Gastroesophageal sphincter (tissue), 3 donors: ENCODE results near the gene STK32B.

ENCODE experiments used
- EP300 ChIP-seq: sonication (generic); formaldehyde crosslinking; IDR thresholded peaks from one replicate; pipeline ENCODE4 v1.6.1; 2017; ENCODE audit warnings: antibody characterized with exemption, mild to moderate bottlenecking
- POLR2A ChIP-seq, 2 donors: fragments of 450-650 bp; IDR thresholded peaks; one replicate each; pipeline ENCODE4 v1.6.1; 2017; ENCODE audit warnings: antibody characterized with exemption in 2 of 2, mild to moderate bottlenecking in 2 of 2, moderate library complexity in 1 of 2
- POLR2AphosphoS5 ChIP-seq: sonication (generic); formaldehyde crosslinking; IDR thresholded peaks from one replicate; pipeline ENCODE4 v1.6.1; 2017; ENCODE audit warnings: antibody characterized with exemption
- TF ChIP-seq, protein P1 (sequence below), 4 experiments: fragments of 200-600 bp in 2 of 4; fragments of 450-650 bp in 2 of 4; sonication (generic) in 1 of 4; IDR thresholded peaks; one replicate each; pipeline ENCODE4 v1.5.1; 2017 to 2019; ENCODE audit warnings: antibody characterized with exemption in 4 of 4, mild to moderate bottlenecking in 2 of 4, moderate library complexity in 2 of 4

DNA sequence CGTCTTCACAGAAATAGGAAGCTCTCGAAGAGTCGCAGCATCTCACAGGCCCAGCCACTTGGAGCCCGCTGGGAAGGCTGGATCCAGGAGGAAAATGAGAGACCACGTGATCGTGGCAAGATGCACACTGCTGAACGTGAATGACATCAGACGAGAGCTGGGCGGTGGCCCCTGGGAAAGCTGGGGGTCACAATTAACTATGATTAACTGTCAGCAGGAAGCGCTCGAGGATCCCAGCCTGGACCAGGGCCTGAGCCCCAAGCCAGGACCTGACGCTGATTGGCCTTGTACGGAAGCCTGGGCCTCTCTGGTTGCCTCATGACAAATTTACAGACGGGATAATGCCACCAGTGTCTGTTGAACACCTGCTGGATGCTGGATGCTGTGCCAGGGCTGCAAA, 335.6 kb downstream of the STK32B start:
- TF ChIP-seq POLR2A (IDR thresholded peaks at IDR 0.05) = no peak
- TF ChIP-seq EP300 = no peak
- TF ChIP-seq, protein P1, sequence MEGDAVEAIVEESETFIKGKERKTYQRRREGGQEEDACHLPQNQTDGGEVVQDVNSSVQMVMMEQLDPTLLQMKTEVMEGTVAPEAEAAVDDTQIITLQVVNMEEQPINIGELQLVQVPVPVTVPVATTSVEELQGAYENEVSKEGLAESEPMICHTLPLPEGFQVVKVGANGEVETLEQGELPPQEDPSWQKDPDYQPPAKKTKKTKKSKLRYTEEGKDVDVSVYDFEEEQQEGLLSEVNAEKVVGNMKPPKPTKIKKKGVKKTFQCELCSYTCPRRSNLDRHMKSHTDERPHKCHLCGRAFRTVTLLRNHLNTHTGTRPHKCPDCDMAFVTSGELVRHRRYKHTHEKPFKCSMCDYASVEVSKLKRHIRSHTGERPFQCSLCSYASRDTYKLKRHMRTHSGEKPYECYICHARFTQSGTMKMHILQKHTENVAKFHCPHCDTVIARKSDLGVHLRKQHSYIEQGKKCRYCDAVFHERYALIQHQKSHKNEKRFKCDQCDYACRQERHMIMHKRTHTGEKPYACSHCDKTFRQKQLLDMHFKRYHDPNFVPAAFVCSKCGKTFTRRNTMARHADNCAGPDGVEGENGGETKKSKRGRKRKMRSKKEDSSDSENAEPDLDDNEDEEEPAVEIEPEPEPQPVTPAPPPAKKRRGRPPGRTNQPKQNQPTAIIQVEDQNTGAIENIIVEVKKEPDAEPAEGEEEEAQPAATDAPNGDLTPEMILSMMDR (IDR thresholded peaks at IDR 0.05) = no peak
- no peak for TF ChIP-seq POLR2AphosphoS5
